Effector memory CD8-positive, alpha-beta T cell (primary cell): Measurements from ENCODE around the gene TMED3.
"Not testable (repeated sequence)": the region's sequence is repeated elsewhere in the genome, so short reads cannot be mapped to it uniquely, and the experiment has no call there.

Source experiments
- ATAC-seq: fragments of 150-1000 bp; cut with Tn5 transposase; replicated peaks from 2 replicates; pipeline ENCODE4 v1.10.0; 2021; ENCODE audit warnings: mild to moderate bottlenecking, moderate library complexity
- DNase-seq, 3 experiments: peaks; one replicate each; pipeline ENCODE4 v3.0.0; 2021
- H3K27ac Mint-ChIP-seq, 2 donors: one replicate each; pipeline ENCODE4 v1.8.0; 2022; ENCODE audit warnings: mild to moderate bottlenecking in 2 of 2, mixed read lengths in 2 of 2, moderate library complexity in 2 of 2
- H3K27me3 Mint-ChIP-seq, 2 donors: one replicate each; pipeline ENCODE4 v1.8.0; 2022; ENCODE audit warnings: mixed read lengths in 2 of 2
- H3K36me3 Mint-ChIP-seq: one replicate; pipeline ENCODE4 v1.8.0; 2022; ENCODE audit warnings: mild to moderate bottlenecking, moderate library complexity, mixed read lengths; ENCODE audit not compliant: insufficient read depth
- H3K4me1 Mint-ChIP-seq, 2 donors: one replicate each; pipeline ENCODE4 v1.8.0; 2022; ENCODE audit warnings: low read depth in 2 of 2, mixed read lengths in 2 of 2
- H3K4me3 Mint-ChIP-seq, 2 donors: one replicate each; pipeline ENCODE4 v1.8.0; 2022; ENCODE audit warnings: mild to moderate bottlenecking in 2 of 2, mixed read lengths in 2 of 2, moderate library complexity in 2 of 2
- H3K9me3 Mint-ChIP-seq, 2 donors: one replicate each; pipeline ENCODE4 v1.8.0; 2022; ENCODE audit warnings: mixed read lengths in 2 of 2

The TMED3 gene

DNA sequence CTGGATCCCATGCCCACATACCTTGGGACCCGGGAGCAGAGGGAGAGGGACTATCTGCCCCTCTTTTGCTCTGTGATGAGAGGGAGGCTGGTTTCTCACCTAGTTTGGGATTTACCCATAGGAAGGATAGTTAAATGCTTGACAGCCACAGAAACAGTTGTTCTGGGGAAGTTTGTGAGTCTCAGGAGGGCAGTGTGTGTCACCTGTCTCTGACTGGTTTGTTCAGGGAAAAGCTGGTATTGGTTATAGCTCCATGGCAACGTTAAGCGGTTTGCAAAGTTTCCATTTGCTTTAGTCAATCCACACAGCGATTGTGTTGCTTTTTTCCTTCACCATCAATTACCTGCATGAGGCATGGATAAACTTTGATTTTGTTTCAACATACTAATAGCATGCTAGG, 3.7 kb upstream of the TMED3 start:
- H3K27me3 Mint-ChIP-seq = peaks cover 38 to 58% of the 10 kb centered on the region in 2 donors
- H3K9me3 Mint-ChIP-seq = no peaks in the 10 kb centered on the region
- H3K27ac Mint-ChIP-seq = no peak overlapping the region
- ATAC-seq (no peak), DNase-seq (no peak)
- H3K4me3 Mint-ChIP-seq = no peak overlapping the region
- peaks cover 8 to 14% of the 10 kb centered on the region in 2 donors for H3K4me1 Mint-ChIP-seq
- no peaks in the 10 kb centered on the region for H3K36me3 Mint-ChIP-seq

DNA sequence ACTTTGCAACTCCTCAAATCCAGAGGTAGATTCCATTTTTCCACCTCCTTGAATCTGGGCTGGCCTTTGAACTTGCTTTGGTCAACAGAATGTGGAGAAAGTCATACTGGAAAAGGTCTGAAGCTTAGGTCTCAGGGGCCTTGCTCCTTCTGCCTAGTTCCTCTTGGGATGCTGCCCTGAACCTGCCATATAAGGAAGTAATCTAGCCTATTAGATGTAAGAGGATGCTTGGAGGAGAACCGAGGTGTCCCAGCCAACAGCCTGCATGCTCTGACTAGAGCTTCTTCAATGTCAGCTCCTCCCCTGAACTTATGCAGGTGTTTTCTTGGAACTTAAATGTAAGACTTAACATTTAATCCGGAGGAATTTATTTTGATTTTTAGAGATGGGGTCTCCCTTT, 2.0 kb upstream of the TMED3 start:
- DNase-seq (no peak), ATAC-seq (no peak)
- Mint-ChIP-seq H3K4me3 (no peak overlapping the region), H3K36me3 (no peaks in the 10 kb centered on the region), H3K9me3 (no peaks in the 10 kb centered on the region), H3K4me1 (peaks cover 13 to 27% of the 10 kb centered on the region in 2 donors), H3K27ac (peak overlapping the region in 1 of 2 donors; percentile 19), H3K27me3 (peaks cover 36 to 45% of the 10 kb centered on the region in 2 donors)

DNA sequence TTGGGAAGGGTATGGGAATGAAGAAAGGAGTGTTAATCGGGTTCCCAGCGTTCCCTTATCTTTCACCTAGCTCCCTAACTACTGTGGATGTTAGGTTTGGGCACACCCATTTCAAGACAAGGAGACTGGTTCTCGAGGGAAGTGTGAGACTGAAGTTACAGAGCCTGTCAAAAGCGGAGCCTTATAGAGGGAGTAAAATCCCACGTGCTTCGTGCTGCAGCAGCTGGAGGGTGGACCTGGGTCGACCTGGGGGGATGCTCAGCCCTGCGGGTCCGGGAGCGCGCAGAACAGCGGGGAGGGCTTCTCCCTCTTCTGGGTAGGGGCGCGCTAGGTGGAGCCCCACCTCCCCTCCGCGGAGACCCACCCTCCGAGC, 314 bp upstream of the TMED3 start:
- Mint-ChIP-seq H3K27ac (peak overlapping the region; percentile 65 to 77), H3K9me3 (no peaks in the 10 kb centered on the region), H3K4me1 (peaks cover 14 to 31% of the 10 kb centered on the region in 2 donors), H3K27me3 (peaks cover 21 to 29% of the 10 kb centered on the region in 2 donors), H3K36me3 (peaks cover 10% of the 10 kb centered on the region), H3K4me3 (peak overlapping the region; percentile 84 to 86)
- DNase-seq (no peak), ATAC-seq (peak; percentile 43)

DNA sequence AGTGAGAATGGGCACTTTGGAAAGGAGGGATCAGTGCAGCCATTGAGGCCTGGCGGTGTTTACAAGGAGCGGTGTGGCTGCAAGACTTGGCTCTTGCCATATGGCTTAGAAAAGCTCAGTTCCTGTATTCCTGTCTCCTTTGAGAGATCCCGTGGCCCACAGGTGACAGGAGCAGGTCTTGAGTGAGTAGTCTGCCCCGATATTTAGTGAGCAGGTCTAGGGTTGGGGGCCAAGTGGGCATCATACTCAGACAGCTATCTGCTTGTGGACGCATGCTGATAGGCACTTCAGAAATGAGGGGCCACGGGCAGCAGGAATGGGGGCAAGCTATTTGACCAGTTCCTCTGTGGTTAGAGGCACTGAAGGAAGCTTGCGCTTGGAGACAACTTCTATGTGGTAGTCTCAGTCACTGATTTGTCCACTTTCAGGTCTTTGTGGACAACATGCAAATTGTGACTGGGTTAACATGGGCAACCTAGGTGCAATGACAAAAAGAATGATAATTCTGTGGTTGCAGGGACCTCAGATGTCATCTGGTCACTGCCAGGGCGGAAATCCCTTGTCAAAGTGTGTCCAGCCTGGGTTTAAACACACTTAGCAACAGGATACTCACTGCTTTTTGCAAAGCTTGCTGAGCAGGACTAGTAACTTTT, 1.1 kb downstream of the TMED3 start:
- Mint-ChIP-seq H3K4me1 (peaks cover 24 to 42% of the 10 kb centered on the region in 2 donors), H3K27me3 (peaks cover 16 to 23% of the 10 kb centered on the region in 2 donors), H3K9me3 (no peaks in the 10 kb centered on the region), H3K36me3 (peaks cover 18% of the 10 kb centered on the region), H3K27ac (peak overlapping the region; percentile 65 to 77), H3K4me3 (peak overlapping the region; percentile 84 to 86)
- ATAC-seq = no peak
- no peak for DNase-seq

DNA sequence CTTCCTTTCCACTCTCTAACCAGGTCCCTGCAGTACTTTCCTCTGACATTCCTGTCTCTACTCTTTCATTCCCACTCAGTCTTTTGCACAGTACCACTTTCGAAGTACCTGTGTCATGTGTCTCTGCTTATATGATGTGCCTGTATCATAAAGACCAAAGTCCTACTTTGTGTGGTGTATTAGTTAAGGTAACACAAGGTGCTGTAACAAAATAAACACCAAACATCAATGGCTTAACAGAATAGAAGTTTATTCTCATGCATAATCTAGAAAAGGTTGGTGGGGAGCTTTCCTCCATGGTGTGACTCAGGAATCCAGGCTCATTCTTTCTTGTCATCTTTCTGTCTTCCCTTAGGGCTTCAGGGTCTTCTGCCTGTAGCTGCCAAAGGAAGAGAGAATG, 3.3 kb downstream of the TMED3 start:
- Mint-ChIP-seq H3K27me3 (peaks cover 2 to 9% of the 10 kb centered on the region in 2 donors), H3K36me3 (peaks cover 28% of the 10 kb centered on the region), H3K27ac (no peak overlapping the region), H3K4me3 (no peak overlapping the region), H3K4me1 (peaks cover 42 to 64% of the 10 kb centered on the region in 2 donors), H3K9me3 (no peaks in the 10 kb centered on the region)
- no peak for ATAC-seq
- DNase-seq = no peak

DNA sequence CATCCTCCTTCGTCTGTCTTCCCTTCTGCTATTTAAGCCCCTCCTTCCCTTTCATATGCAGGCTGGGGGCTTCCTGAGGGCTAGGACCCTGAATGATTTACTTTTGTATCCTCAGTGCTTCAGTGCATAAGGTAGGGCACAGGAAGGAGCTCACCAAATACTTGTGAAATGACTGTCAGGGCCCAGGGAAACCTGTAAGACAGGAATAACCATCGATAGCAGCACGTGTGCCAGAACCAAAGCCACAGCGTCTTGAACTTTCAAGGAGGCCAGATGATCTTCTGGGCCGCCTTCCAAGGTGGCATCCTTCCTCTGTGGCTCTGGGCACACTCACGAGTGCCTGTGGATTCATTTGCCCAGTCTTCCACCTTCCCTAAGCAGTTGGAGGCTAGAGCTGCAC, 3.9 kb downstream of the TMED3 start:
- Mint-ChIP-seq H3K36me3 (peaks cover 28% of the 10 kb centered on the region), H3K4me3 (no peak overlapping the region), H3K27me3 (peaks cover 0 to 2% of the 10 kb centered on the region in 2 donors), H3K9me3 (no peaks in the 10 kb centered on the region), H3K4me1 (peaks cover 47 to 70% of the 10 kb centered on the region in 2 donors), H3K27ac (no peak overlapping the region)
- ATAC-seq (no peak), DNase-seq (no peak)

DNA sequence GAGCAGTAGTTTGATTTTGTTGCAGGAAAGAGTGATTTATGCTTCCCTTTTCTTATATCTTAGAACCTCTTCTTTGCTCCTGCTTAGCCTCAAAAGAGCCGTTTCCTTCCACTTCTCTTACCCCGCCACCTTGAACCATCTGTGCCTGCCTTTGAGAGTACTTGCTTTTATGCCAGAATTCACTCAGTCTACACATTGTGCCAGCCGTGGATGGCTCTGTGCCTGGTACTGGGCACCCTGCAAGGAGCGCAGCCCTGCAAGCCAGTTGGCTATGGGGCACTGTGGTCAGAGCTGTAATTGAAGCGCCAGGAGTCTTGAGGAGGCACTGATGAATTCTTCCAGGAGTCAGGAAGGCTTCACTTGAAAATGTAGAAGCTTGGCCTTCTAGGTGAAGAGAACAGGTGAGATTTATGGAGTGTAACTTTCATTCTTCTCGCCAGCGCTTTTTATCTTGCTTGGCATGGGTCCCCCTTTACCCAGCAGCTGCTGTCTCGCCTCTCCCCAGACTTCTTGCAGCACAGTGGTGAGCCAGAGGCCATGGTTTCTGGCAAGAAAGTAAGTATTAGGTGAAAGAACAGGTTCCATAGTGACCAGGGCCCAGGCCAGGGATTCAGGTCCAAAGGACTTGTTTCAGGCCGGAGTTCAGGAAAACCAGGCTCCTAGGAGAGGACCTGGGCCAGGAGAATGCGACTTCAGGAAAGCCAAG, 4.9 kb downstream of the TMED3 start:
- ATAC-seq = no peak
- H3K27ac Mint-ChIP-seq = no peak overlapping the region
- no peak for DNase-seq
- no peaks in the 10 kb centered on the region for H3K9me3 Mint-ChIP-seq
- peaks cover 29% of the 10 kb centered on the region for H3K36me3 Mint-ChIP-seq
- H3K4me3 Mint-ChIP-seq = no peak overlapping the region
- no peaks in the 10 kb centered on the region for H3K27me3 Mint-ChIP-seq
- H3K4me1 Mint-ChIP-seq = peaks cover 47 to 63% of the 10 kb centered on the region in 2 donors

DNA sequence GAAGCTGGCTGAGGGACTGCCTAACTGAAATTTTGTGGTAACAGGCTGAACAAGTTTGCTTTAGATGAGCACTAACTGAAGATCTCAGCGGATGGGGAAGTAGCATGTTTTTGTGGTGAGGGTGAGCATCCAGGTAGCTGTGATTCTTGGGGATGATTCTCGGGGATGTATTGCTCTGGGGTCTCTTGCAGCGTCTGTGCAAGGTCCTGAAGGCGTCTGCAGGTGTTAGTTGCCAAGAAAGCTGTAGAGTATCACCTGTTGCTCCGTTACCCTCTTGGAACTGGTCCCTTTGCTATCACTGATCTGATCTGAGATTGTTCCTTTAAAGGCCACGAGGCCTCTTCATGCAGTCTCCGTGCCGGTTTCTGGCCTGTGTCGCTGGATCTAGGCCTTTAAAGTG, 6.0 kb downstream of the TMED3 start:
- ATAC-seq (no peak), DNase-seq (no peak)
- Mint-ChIP-seq H3K9me3 (no peaks in the 10 kb centered on the region), H3K4me3 (no peak overlapping the region), H3K27me3 (no peaks in the 10 kb centered on the region), H3K27ac (peak overlapping the region in 1 of 2 donors; percentile 9), H3K36me3 (peaks cover 35% of the 10 kb centered on the region), H3K4me1 (peaks cover 48 to 59% of the 10 kb centered on the region in 2 donors)

DNA sequence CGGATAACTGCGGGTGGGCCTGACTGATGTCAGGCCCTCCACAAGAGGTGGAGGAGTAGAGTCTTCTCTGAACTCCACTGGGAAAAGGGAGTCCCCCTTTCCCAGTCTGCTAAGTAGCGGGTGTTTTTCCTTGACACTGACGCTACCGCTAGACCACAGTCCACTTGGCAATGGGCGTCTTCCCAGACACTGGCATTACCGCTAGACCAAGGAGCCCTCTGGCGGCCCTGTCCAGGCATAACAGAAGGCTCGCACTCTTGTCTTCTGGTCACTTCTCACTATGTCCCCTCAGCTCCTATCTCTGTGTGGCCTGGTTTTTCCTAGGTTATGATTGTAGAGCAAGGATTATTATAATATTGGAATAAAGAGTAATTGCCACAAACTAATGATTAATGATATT, 9.1 kb downstream of the TMED3 start:
- DNase-seq, ATAC-seq, H3K27ac Mint-ChIP-seq: not testable (repeated sequence)

DNA sequence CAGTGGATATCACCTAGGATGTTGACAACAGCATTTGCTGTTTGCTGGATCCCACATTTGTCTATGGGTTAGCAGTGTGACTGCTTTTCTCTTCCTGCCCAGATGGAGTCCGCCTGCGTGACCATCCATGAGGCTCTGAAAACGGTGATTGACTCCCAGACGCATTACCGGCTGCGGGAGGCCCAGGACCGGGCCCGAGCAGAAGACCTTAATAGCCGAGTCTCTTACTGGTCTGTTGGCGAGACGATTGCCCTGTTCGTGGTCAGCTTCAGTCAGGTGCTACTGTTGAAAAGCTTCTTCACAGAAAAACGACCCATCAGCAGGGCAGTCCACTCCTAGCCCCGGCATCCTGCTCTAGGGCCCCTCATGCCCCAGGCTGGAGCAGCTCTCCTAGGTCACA, 11.0 kb downstream of the TMED3 start:
- ATAC-seq = no peak
- Mint-ChIP-seq H3K4me1 (peaks cover 29 to 31% of the 10 kb centered on the region in 2 donors), H3K9me3 (no peaks in the 10 kb centered on the region), H3K27me3 (no peaks in the 10 kb centered on the region), H3K36me3 (peaks cover 22% of the 10 kb centered on the region), H3K4me3 (no peak overlapping the region), H3K27ac (no peak overlapping the region)
- DNase-seq = no peak

More for the DNA sequence above, 9.1 kb downstream of the TMED3 start:
- not testable (repeated sequence) for H3K27me3 Mint-ChIP-seq, H3K9me3 Mint-ChIP-seq, H3K4me3 Mint-ChIP-seq
- peaks cover 39 to 40% of the 10 kb centered on the region in 2 donors for H3K4me1 Mint-ChIP-seq
- peaks cover 30% of the 10 kb centered on the region for H3K36me3 Mint-ChIP-seq

DNA sequence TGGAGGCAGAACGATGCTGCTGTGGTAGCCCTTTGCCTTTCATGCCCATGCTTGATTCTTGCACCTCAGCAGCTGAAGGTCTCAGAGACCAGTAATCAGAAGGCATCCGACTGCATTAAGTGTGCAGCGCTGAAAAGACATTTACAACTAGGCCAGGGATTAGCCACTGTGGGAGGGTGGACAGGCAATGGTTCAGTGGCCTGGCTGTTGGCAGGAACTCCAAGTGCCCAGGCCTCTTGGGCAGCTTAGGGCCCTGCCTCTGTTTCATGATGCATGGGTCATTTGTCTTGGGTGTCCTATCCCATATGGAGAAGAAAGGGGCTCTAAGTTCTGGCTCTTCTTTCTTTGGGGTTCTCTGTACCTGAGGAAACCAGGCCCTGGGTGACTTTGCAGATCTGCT, 11.4 kb downstream of the TMED3 start:
- ATAC-seq (no peak), DNase-seq (no peak)
- H3K9me3 Mint-ChIP-seq = no peaks in the 10 kb centered on the region
- peaks cover 24 to 28% of the 10 kb centered on the region in 2 donors for H3K4me1 Mint-ChIP-seq
- no peak overlapping the region for H3K4me3 Mint-ChIP-seq
- H3K36me3 Mint-ChIP-seq = peaks cover 22% of the 10 kb centered on the region
- H3K27me3 Mint-ChIP-seq = no peaks in the 10 kb centered on the region
- H3K27ac Mint-ChIP-seq = no peak overlapping the region

DNA sequence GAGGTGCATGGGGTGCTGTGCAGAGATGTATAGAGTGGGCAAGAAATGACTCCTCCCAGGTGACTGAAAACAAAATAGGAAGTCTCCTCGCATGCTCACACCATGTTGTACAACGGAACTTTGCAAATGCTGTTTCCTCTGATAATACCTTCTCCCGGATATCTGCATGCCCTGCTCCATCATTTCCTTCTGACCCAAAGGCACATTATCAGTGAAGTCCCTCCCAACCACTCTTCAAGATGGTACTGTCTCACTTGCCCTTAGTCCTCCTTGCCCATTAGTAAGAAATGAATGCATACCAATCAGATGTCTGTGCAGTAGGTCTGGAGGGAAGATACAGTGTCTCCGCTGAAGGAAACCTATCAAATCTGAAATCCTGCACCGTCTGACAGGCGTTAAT, 12.0 kb downstream of the TMED3 start:
- H3K4me3 Mint-ChIP-seq = no peak overlapping the region
- H3K27ac Mint-ChIP-seq = no peak overlapping the region
- H3K9me3 Mint-ChIP-seq = no peaks in the 10 kb centered on the region
- peaks cover 19% of the 10 kb centered on the region for H3K36me3 Mint-ChIP-seq
- DNase-seq = no peak
- H3K4me1 Mint-ChIP-seq = peaks cover 18 to 23% of the 10 kb centered on the region in 2 donors
- H3K27me3 Mint-ChIP-seq = no peaks in the 10 kb centered on the region
- no peak for ATAC-seq

DNA sequence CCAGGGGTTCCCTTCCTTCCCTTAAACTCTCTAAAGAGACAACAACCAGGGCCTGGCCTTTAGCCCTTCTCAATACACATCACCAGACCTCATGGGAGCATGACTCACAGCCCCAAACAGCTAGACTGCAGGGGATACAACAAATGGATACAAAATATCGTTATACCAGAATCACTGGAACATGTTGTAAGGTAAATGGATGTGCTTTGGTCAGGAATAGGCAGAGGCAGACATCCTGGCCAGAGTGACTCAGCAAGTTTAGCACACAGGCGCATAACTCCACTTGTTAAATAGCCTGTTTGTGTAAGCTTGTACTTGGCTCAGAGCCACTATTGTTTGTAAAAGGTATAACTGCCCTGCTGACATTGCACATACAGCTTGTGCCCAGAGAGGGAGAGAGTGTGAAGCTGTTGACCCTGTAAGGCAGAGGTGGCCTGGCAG, 18.3 kb downstream of the TMED3 start:
- Mint-ChIP-seq H3K27ac (no peak overlapping the region), H3K4me1 (peaks cover 0 to 1% of the 10 kb centered on the region in 2 donors), H3K27me3 (no peaks in the 10 kb centered on the region), H3K9me3 (no peaks in the 10 kb centered on the region), H3K36me3 (peaks cover 4% of the 10 kb centered on the region), H3K4me3 (no peak overlapping the region)
- ATAC-seq (no peak), DNase-seq (no peak)
